Esophagus (tissue), 2 donors: ENCODE results near the gene PSMG4. TPM values are rescaled to one million over a fixed set of nuclear protein-coding genes. Genes with fewer than 3 reads are reported as not detected.

ENCODE experiments used
- H3K27ac ChIP-seq, 2 donors: one replicate each; pipeline ENCODE4 v1.5.1; 2013; ENCODE audit warnings: low read depth in 2 of 2, mild to moderate bottlenecking in 2 of 2, inconsistent platforms in 1 of 2, low read length in 1 of 2, moderate library complexity in 1 of 2
- H3K27me3 ChIP-seq, 2 donors: one replicate each; pipeline ENCODE4 v1.6.1; 2013; ENCODE audit warnings: low read length in 2 of 2, control low read depth in 1 of 2, mild to moderate bottlenecking in 1 of 2; ENCODE audit not compliant: insufficient read depth in 2 of 2, control insufficient read depth in 1 of 2
- H3K36me3 ChIP-seq, 2 donors: one replicate each; pipeline ENCODE4 v1.6.1; 2013; ENCODE audit warnings: low read length in 1 of 2; ENCODE audit not compliant: control insufficient read depth in 2 of 2, insufficient read depth in 2 of 2
- H3K4me1 ChIP-seq, 2 donors: one replicate each; pipeline ENCODE4 v1.6.1; 2013; ENCODE audit warnings: low read length in 1 of 2; ENCODE audit not compliant: control insufficient read depth in 2 of 2, insufficient read depth in 2 of 2
- H3K4me3 ChIP-seq, 2 donors: one replicate each; pipeline ENCODE4 v1.5.1; 2013; ENCODE audit warnings: low read length in 2 of 2, mild to moderate bottlenecking in 2 of 2, low read depth in 1 of 2, moderate library complexity in 1 of 2
- H3K9me3 ChIP-seq, 2 donors: one replicate each; pipeline ENCODE4 v1.6.1; 2013; ENCODE audit warnings: mild to moderate bottlenecking in 2 of 2, low read depth in 1 of 2, low read length in 1 of 2, moderate library complexity in 1 of 2; ENCODE audit not compliant: control insufficient read depth in 2 of 2, insufficient read depth in 1 of 2
- WGBS, 2 donors: extraction: QIAGEN DNeasy Blood & Tissue Kit; methylation state at CpG; one replicate each; pipeline ENCODE4 v1.1.7; 2013; 5-methylcytosine and 5-hydroxymethylcytosine counted together
- polyA plus RNA-seq, 2 donors: library from polyadenylated mRNA; stranded (reverse); fragments of 200-250 nt; gene quantifications; one replicate each; pipeline ENCODE4 v1.2.3, GENCODE V29; 2013
- donor health status: healthy with polysubstance abuse.
- donor health status: Bipolar disorder and iron deficiency.

Gene PSMG4
- polyA plus RNA-seq, 2 donors = 31.6 to 33.3 TPM

GRCh38 chr6:3309391-3310050 lies 50.8 kb downstream of the PSMG4 start:
- no peaks in the 10 kb centered on the region for H3K9me3 ChIP-seq
- no peak overlapping the region for H3K4me3 ChIP-seq
- H3K27ac ChIP-seq = no peak overlapping the region
- no peaks in the 10 kb centered on the region for H3K27me3 ChIP-seq
- H3K36me3 ChIP-seq = peaks cover 0 to 16% of the 10 kb centered on the region in 2 donors
- WGBS, 2 donors = 68 to 84% methylated on average over 11 of the region's 11 CpGs
- peaks cover 0 to 2% of the 10 kb centered on the region in 2 donors for H3K4me1 ChIP-seq

- Histone ChIP-seq H3K4me1 (peaks cover 0 to 2% of the 10 kb centered on the region in 2 donors), H3K27ac (no peak overlapping the region), H3K27me3 (no peaks in the 10 kb centered on the region), H3K36me3 (peaks cover 0 to 12% of the 10 kb centered on the region in 2 donors), H3K4me3 (no peak overlapping the region), H3K9me3 (no peaks in the 10 kb centered on the region)
- 79% methylated on average over 6 of the region's 6 CpGs for WGBS, 2 donors
Measured at GRCh38 chr6:3310051-3310448, 51.3 kb downstream of the PSMG4 start.

GRCh38 chr6:3310703-3311102 lies 52.0 kb downstream of the PSMG4 start:
- Histone ChIP-seq H3K9me3 (no peaks in the 10 kb centered on the region), H3K36me3 (peaks cover 0 to 16% of the 10 kb centered on the region in 2 donors), H3K4me1 (peaks cover 0 to 2% of the 10 kb centered on the region in 2 donors), H3K27ac (no peak overlapping the region), H3K27me3 (no peaks in the 10 kb centered on the region), H3K4me3 (no peak overlapping the region)
- WGBS, 2 donors = 45 to 57% methylated on average over 9 of the region's 9 CpGs

- WGBS, 2 donors = 95% methylated on average over 6 of the region's 6 CpGs
- Histone ChIP-seq H3K27ac (no peak overlapping the region), H3K4me3 (no peak overlapping the region)
Measured at GRCh38 chr6:3311826-3312225, 53.1 kb downstream of the PSMG4 start.

GRCh38 chr6:3312604-3313231 lies 54.0 kb downstream of the PSMG4 start:
- H3K27ac ChIP-seq = no peak overlapping the region
- 82 to 83% methylated on average over 11 of the region's 11 CpGs for WGBS, 2 donors
- H3K4me3 ChIP-seq = no peak overlapping the region
- peaks cover 0 to 17% of the 10 kb centered on the region in 2 donors for H3K36me3 ChIP-seq
- H3K27me3 ChIP-seq = no peaks in the 10 kb centered on the region
- no peaks in the 10 kb centered on the region for H3K9me3 ChIP-seq
- peaks cover 0 to 2% of the 10 kb centered on the region in 2 donors for H3K4me1 ChIP-seq

More at GRCh38 chr6:3311826-3312225, 53.1 kb downstream of the PSMG4 start:
- no peaks in the 10 kb centered on the region for H3K27me3 ChIP-seq
- H3K36me3 ChIP-seq = peaks cover 0 to 18% of the 10 kb centered on the region in 2 donors
- peaks cover 0 to 2% of the 10 kb centered on the region in 2 donors for H3K4me1 ChIP-seq
- no peaks in the 10 kb centered on the region for H3K9me3 ChIP-seq

- Histone ChIP-seq H3K4me1 (peaks cover 0 to 4% of the 10 kb centered on the region in 2 donors), H3K36me3 (peaks cover 0 to 21% of the 10 kb centered on the region in 2 donors), H3K27ac (no peak overlapping the region), H3K9me3 (no peaks in the 10 kb centered on the region), H3K27me3 (no peaks in the 10 kb centered on the region), H3K4me3 (no peak overlapping the region)
- 91 to 92% methylated on average over 7 of the region's 7 CpGs for WGBS, 2 donors
Measured at GRCh38 chr6:3314176-3314575, 55.4 kb downstream of the PSMG4 start.

GRCh38 chr6:3314621-3315467 lies 56.1 kb downstream of the PSMG4 start:
- Histone ChIP-seq H3K27me3 (no peaks in the 10 kb centered on the region), H3K4me3 (no peak overlapping the region), H3K9me3 (no peaks in the 10 kb centered on the region), H3K36me3 (peaks cover 0 to 17% of the 10 kb centered on the region in 2 donors), H3K27ac (no peak overlapping the region), H3K4me1 (peaks cover 0 to 4% of the 10 kb centered on the region in 2 donors)
- WGBS, 2 donors = 88 to 89% methylated on average over 20 of the region's 20 CpGs

GRCh38 chr6:3315841-3316240 lies 57.1 kb downstream of the PSMG4 start:
- 86% methylated on average over 8 of the region's 8 CpGs for WGBS, 2 donors
- H3K4me1 ChIP-seq = peaks cover 0 to 2% of the 10 kb centered on the region in 2 donors
- H3K27me3 ChIP-seq = no peaks in the 10 kb centered on the region
- peaks cover 0 to 17% of the 10 kb centered on the region in 2 donors for H3K36me3 ChIP-seq
- no peak overlapping the region for H3K4me3 ChIP-seq
- H3K9me3 ChIP-seq = no peaks in the 10 kb centered on the region
- H3K27ac ChIP-seq = no peak overlapping the region

- Histone ChIP-seq H3K36me3 (peaks cover 0 to 19% of the 10 kb centered on the region in 2 donors), H3K27ac (no peak overlapping the region), H3K27me3 (no peaks in the 10 kb centered on the region), H3K4me3 (no peak overlapping the region), H3K4me1 (peaks cover 0 to 2% of the 10 kb centered on the region in 2 donors), H3K9me3 (no peaks in the 10 kb centered on the region)
- 93% methylated on average over 9 of the region's 9 CpGs for WGBS, 2 donors
Measured at GRCh38 chr6:3316331-3316730, 57.6 kb downstream of the PSMG4 start.
